HepG2 (cell line): Measurements from ENCODE around the gene ARHGEF40. TPM values are rescaled to one million over a fixed set of nuclear protein-coding genes. Genes with fewer than 3 reads are reported as not detected.

ENCODE experiments used
- DMTF1 ChIP-seq: sonication (generic); formaldehyde crosslinking; IDR thresholded peaks from 2 replicates; pipeline ENCODE4 v1.4.0; 2020; ENCODE audit warnings: mild to moderate bottlenecking, missing genetic modification reagents
- FOXA1 ChIP-seq, 2 experiments: fragments of 450-650 bp in 1 of 2; sonication (generic) in 1 of 2; formaldehyde crosslinking in 1 of 2; IDR thresholded peaks; 2 replicates each; pipeline versions ENCODE4 v1.4.0 to v1.6.1; 2016 to 2020; ENCODE audit warnings: missing genetic modification reagents in 1 of 2
- GATAD1 ChIP-seq: IDR thresholded peaks from 2 replicates; pipeline ENCODE4 v1.6.1; 2016; ENCODE audit warnings: missing genetic modification reagents, missing compliant biosample characterization
- MED1 ChIP-seq: sonication (generic); formaldehyde crosslinking; IDR thresholded peaks from 2 replicates; pipeline ENCODE4 v1.4.0; 2020; ENCODE audit warnings: missing genetic modification reagents
- PHF20 ChIP-seq: sonication (generic); formaldehyde crosslinking; IDR thresholded peaks from 2 replicates; pipeline ENCODE4 v1.5.0; 2020; ENCODE audit warnings: mild to moderate bottlenecking, missing genetic modification reagents
- SMC3 ChIP-seq: IDR thresholded peaks from 2 replicates; pipeline ENCODE4 v1.6.1; 2011; ENCODE audit warnings: low read length, improper control_type of control experiment
- SNAI1 ChIP-seq: sonication (generic); formaldehyde crosslinking; IDR thresholded peaks from 2 replicates; pipeline ENCODE4 v1.5.0; 2020; ENCODE audit warnings: mild to moderate bottlenecking, missing genetic modification reagents, borderline replicate concordance
- SYNCRIP ChIP-seq: fragments of 200-400 bp; formaldehyde crosslinking; IDR thresholded peaks from 2 replicates; pipeline ENCODE4 v1.6.1; 2018; ENCODE audit warnings: mild to moderate bottlenecking, low read depth, low read length; ENCODE audit not compliant: insufficient read depth
- TBP ChIP-seq: sonication (generic); formaldehyde crosslinking; IDR thresholded peaks from 2 replicates; pipeline ENCODE4 v1.5.0; 2020; ENCODE audit warnings: missing genetic modification reagents
- TRIM24 ChIP-seq: sonication (generic); formaldehyde crosslinking; IDR thresholded peaks from 2 replicates; pipeline ENCODE4 v1.8.0; 2022; ENCODE audit warnings: mild to moderate bottlenecking, missing genetic modification reagents
- ZNF296 ChIP-seq: sonication (generic); formaldehyde crosslinking; conservative IDR thresholded peaks from 2 replicates; pipeline ENCODE4 v1.5.0; 2020; ENCODE audit warnings: mild to moderate bottlenecking, missing genetic modification reagents
- ZNF605 ChIP-seq: sonication (generic); formaldehyde crosslinking; IDR thresholded peaks from 2 replicates; pipeline ENCODE4 v1.8.0; 2022; ENCODE audit warnings: mild to moderate bottlenecking, missing genetic modification reagents
- ZNF780A ChIP-seq: sonication (generic); formaldehyde crosslinking; IDR thresholded peaks from 2 replicates; pipeline ENCODE4 v1.8.0; 2022; ENCODE audit warnings: mild to moderate bottlenecking, missing genetic modification reagents, moderate library complexity
- polyA plus RNA-seq, 8 experiments: library from polyadenylated mRNA; depleted of rRNA in 3 of 8; stranded (reverse) in 7 of 8; unstranded in 1 of 8; fragments of >200 nt; fragmentation: Illumina TruSeq in 4 of 8; extraction: Trizol in 4 of 8; gene quantifications; 2 replicates each; pipeline versions ENCODE4 v1.2.1 to v1.2.3, GENCODE V29; 2011 to 2016; ENCODE audit warnings: low read depth in 4 of 8, missing spikeins in 1 of 8, mixed read lengths in 1 of 8; ENCODE audit not compliant: insufficient read depth in 1 of 8
- total RNA-seq, 5 experiments: library from RNA; depleted of rRNA; stranded (reverse); fragments of >200 nt; fragmentation: Illumina TruSeq; extraction: Trizol; gene quantifications; 2 replicates each; pipeline ENCODE4 v1.2.3, GENCODE V29; 2016; ENCODE audit warnings: low read depth in 1 of 5
- TF ChIP-seq, protein P1 (sequence below): sonication (generic); formaldehyde crosslinking; IDR thresholded peaks from 2 replicates; pipeline ENCODE4 v1.4.0; 2020; ENCODE audit warnings: missing genetic modification reagents, borderline replicate concordance
- TF ChIP-seq, protein P2 (sequence below), 2 experiments: sonication (generic) in 1 of 2; formaldehyde crosslinking in 1 of 2; IDR thresholded peaks; 2 replicates each; pipeline versions ENCODE4 v1.4.0 to v1.6.1; 2018 to 2020; ENCODE audit warnings: missing genetic modification reagents in 2 of 2, borderline replicate concordance in 1 of 2, low read depth in 1 of 2, mild to moderate bottlenecking in 1 of 2, missing biosample characterization in 1 of 2
- TF ChIP-seq, protein P3 (sequence below): sonication (generic); formaldehyde crosslinking; IDR thresholded peaks from 2 replicates; pipeline ENCODE4 v1.5.0; 2020; ENCODE audit warnings: mild to moderate bottlenecking, missing genetic modification reagents
- TF ChIP-seq, protein P4 (sequence below): sonication (generic); formaldehyde crosslinking; IDR thresholded peaks from 2 replicates; pipeline ENCODE4 v1.8.1; 2023; ENCODE audit warnings: mild to moderate bottlenecking, missing genetic modification reagents, borderline replicate concordance

Gene ARHGEF40
- total and polyA plus RNA-seq, 2 of the 13 experiments (the other 11 are each of a cell fraction or from before 2014, with no cell fraction given), result 28.1 to 78.1 TPM

DNA sequence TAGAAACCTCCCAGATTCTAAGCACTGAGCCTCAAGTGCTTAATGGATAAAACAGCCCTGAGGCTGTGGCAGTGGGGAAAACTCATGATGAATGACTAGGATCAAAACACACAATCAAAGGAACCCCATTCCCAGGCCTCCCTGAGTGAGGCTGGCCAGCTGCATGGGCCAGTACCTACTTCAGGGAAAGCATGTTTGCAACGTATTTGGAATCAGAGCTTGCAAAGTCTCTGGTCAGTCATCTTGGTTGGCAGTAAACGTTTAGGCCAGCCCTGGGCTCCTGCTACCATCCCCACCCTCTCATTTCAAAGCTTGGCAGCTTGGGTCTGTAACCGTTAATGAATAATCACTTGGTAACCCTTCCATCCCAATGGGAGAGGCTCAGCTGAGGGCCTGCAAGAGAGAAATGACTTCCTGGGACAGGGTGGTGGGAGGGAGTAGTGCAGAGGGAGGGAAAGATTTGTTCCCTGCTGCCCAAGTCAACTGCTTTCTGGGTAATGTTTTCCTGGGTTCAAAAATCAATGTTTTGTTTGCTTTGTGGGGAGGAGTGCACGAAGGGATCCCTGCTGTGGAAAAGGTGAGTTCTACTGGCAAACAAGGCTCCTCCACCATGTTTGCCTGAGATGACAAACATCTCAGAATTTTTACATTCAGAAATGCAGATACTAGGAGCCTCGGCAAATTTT lies 14.5 kb upstream of the ARHGEF40 start (continued):
- TF ChIP-seq DMTF1 (CRISPR knock-in tag) (0 out of 2 replicates have a peak, but pooled peaks have one; percentile 51), PHF20 (CRISPR knock-in tag) (0 out of 2 replicates have a peak, but pooled peaks have one; percentile 60), TRIM24 (CRISPR knock-in tag) (no peak), ZNF296 (no peak), MED1 (CRISPR knock-in tag) (peak; percentile 99), ZNF605 (peak; percentile 82), ZNF780A (no peak), TBP (CRISPR knock-in tag) (no peak), GATAD1 (CRISPR knock-in tag) (peak; percentile 65; the same call in 1 of the 2 replicates), SYNCRIP (no peak), FOXA1 (IDR thresholded peaks at IDR 0.05) (no peak), FOXA1 (CRISPR knock-in tag; IDR thresholded peaks at IDR 0.05) (peak; percentile 71), SNAI1 (CRISPR knock-in tag) (no peak), SMC3 (peak; percentile 38; the same call in 1 of the 2 replicates)
- TF ChIP-seq, protein P1, sequence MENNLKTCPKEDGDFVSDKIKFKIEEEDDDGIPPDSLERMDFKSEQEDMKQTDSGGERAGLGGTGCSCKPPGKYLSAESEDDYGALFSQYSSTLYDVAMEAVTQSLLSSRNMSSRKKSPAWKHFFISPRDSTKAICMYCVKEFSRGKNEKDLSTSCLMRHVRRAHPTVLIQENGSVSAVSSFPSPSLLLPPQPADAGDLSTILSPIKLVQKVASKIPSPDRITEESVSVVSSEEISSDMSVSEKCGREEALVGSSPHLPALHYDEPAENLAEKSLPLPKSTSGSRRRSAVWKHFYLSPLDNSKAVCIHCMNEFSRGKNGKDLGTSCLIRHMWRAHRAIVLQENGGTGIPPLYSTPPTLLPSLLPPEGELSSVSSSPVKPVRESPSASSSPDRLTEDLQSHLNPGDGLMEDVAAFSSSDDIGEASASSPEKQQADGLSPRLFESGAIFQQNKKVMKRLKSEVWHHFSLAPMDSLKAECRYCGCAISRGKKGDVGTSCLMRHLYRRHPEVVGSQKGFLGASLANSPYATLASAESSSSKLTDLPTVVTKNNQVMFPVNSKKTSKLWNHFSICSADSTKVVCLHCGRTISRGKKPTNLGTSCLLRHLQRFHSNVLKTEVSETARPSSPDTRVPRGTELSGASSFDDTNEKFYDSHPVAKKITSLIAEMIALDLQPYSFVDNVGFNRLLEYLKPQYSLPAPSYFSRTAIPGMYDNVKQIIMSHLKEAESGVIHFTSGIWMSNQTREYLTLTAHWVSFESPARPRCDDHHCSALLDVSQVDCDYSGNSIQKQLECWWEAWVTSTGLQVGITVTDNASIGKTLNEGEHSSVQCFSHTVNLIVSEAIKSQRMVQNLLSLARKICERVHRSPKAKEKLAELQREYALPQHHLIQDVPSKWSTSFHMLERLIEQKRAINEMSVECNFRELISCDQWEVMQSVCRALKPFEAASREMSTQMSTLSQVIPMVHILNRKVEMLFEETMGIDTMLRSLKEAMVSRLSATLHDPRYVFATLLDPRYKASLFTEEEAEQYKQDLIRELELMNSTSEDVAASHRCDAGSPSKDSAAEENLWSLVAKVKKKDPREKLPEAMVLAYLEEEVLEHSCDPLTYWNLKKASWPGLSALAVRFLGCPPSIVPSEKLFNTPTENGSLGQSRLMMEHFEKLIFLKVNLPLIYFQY (CRISPR knock-in tag), result peak; percentile 65; the same call in 1 of the 2 replicates
- TF ChIP-seq, protein P2, sequence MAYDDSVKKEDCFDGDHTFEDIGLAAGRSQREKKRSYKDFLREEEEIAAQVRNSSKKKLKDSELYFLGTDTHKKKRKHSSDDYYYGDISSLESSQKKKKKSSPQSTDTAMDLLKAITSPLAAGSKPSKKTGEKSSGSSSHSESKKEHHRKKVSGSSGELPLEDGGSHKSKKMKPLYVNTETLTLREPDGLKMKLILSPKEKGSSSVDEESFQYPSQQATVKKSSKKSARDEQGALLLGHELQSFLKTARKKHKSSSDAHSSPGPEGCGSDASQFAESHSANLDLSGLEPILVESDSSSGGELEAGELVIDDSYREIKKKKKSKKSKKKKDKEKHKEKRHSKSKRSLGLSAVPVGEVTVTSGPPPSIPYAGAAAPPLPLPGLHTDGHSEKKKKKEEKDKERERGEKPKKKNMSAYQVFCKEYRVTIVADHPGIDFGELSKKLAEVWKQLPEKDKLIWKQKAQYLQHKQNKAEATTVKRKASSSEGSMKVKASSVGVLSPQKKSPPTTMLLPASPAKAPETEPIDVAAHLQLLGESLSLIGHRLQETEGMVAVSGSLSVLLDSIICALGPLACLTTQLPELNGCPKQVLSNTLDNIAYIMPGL (CRISPR knock-in tag; IDR thresholded peaks at IDR 0.05; ENCODE audit: borderline replicate concordance in 1 of 2, low read depth in 1 of 2), result 0 out of 4 replicates have a peak, but pooled peaks of 1 of the 2 experiments have one; percentile 61
- TF ChIP-seq, protein P3, sequence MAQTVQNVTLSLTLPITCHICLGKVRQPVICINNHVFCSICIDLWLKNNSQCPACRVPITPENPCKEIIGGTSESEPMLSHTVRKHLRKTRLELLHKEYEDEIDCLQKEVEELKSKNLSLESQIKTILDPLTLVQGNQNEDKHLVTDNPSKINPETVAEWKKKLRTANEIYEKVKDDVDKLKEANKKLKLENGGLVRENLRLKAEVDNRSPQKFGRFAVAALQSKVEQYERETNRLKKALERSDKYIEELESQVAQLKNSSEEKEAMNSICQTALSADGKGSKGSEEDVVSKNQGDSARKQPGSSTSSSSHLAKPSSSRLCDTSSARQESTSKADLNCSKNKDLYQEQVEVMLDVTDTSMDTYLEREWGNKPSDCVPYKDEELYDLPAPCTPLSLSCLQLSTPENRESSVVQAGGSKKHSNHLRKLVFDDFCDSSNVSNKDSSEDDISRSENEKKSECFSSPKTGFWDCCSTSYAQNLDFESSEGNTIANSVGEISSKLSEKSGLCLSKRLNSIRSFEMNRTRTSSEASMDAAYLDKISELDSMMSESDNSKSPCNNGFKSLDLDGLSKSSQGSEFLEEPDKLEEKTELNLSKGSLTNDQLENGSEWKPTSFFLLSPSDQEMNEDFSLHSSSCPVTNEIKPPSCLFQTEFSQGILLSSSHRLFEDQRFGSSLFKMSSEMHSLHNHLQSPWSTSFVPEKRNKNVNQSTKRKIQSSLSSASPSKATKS (CRISPR knock-in tag), result no peak
- TF ChIP-seq, protein P4, sequence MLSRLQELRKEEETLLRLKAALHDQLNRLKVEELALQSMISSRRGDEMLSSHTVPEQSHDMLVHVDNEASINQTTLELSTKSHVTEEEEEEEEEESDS (CRISPR knock-in tag), result no peak
